WTC11 (cell line): ENCODE results near the gene HERC2. TPM values are rescaled to one million over a fixed set of nuclear protein-coding genes. Genes with fewer than 3 reads are reported as not detected.

Experiments
- ATAC-seq: fragments of 200-7000 bp; cut with Tn5 transposase; 2 replicates; pipeline ENCODE4 v1.10.0; 2021; ENCODE audit warnings: mild to moderate bottlenecking, moderate library complexity
- CTCF ChIA-PET: fragments of 300-600 bp; sonication (Branson Sonifier 250); formaldehyde crosslinking; loops from one replicate; lab custom pipeline; 2021; ENCODE audit warnings: antibody characterized with exemption; lab: Charles Lee
- POLR2A ChIA-PET: fragments of 350-600 bp; sonication (Branson Sonifier 250); formaldehyde crosslinking; loops from one replicate; lab custom pipeline; 2021; ENCODE audit warnings: antibody characterized with exemption; lab: Charles Lee
- DNase-seq: peaks from one replicate; pipeline ENCODE4 v3.0.0; 2021; ENCODE audit warnings: low spot score
- H3K27ac Mint-ChIP-seq: 2 replicates; pipeline ENCODE4 v1.8.0; 2021; ENCODE audit warnings: mixed read lengths
- H3K27me3 Mint-ChIP-seq: 2 replicates; pipeline ENCODE4 v1.8.0; 2021; ENCODE audit warnings: low read depth, mild to moderate bottlenecking, moderate library complexity, mixed read lengths
- H3K36me3 Mint-ChIP-seq: 2 replicates; pipeline ENCODE4 v1.8.0; 2021; ENCODE audit warnings: mixed read lengths
- H3K4me1 Mint-ChIP-seq: 2 replicates; pipeline ENCODE4 v1.8.0; 2022; ENCODE audit warnings: mixed read lengths
- H3K4me3 Mint-ChIP-seq: 2 replicates; pipeline ENCODE4 v1.8.0; 2021; ENCODE audit warnings: mild to moderate bottlenecking, moderate library complexity, mixed read lengths
- H3K9me3 Mint-ChIP-seq: 2 replicates; pipeline ENCODE4 v1.8.0; 2021; ENCODE audit warnings: mixed read lengths
- ETV6 ChIP-seq: sonication (generic); formaldehyde crosslinking; IDR thresholded peaks from 2 replicates; pipeline ENCODE4 v1.8.1; 2022; ENCODE audit warnings: mild to moderate bottlenecking, missing genetic modification reagents
- FOXJ3 ChIP-seq: sonication (generic); formaldehyde crosslinking; IDR thresholded peaks from 2 replicates; pipeline ENCODE4 v1.9.0; 2021; ENCODE audit warnings: missing genetic modification reagents, mild to moderate bottlenecking, borderline replicate concordance
- FOXP4 ChIP-seq: sonication (generic); formaldehyde crosslinking; IDR thresholded peaks from 2 replicates; pipeline ENCODE4 v1.8.0; 2022; ENCODE audit warnings: mild to moderate bottlenecking, missing genetic modification reagents
- GRHL2 ChIP-seq: fragments of 250-450 bp; sonication (Bioruptor Pico); IDR thresholded peaks from 2 replicates; pipeline ENCODE4 v1.8.0; 2022; ENCODE audit warnings: mild to moderate bottlenecking, moderate library complexity; ENCODE audit not compliant: insufficient replicate concordance, severe bottlenecking
- IRF2 ChIP-seq: sonication (generic); formaldehyde crosslinking; IDR thresholded peaks from 2 replicates; pipeline ENCODE4 v1.8.0; 2022; ENCODE audit warnings: low read depth, missing genetic modification reagents, borderline replicate concordance
- KAT7 ChIP-seq: sonication (generic); formaldehyde crosslinking; IDR thresholded peaks from 2 replicates; pipeline ENCODE4 v1.8.1; 2023; ENCODE audit warnings: missing genetic modification reagents, mild to moderate bottlenecking, borderline replicate concordance
- MXD4 ChIP-seq: fragments of 250-450 bp; sonication (Bioruptor Pico); IDR thresholded peaks from 2 replicates; pipeline ENCODE4 v1.8.0; 2021; ENCODE audit warnings: mild to moderate bottlenecking, moderate library complexity, borderline replicate concordance
- NFE2L1 ChIP-seq: sonication (generic); formaldehyde crosslinking; IDR thresholded peaks from 2 replicates; pipeline ENCODE4 v1.8.1; 2023; ENCODE audit warnings: missing genetic modification reagents
- NR2C2 ChIP-seq: sonication (generic); formaldehyde crosslinking; IDR thresholded peaks from 2 replicates; pipeline ENCODE4 v1.8.0; 2022; ENCODE audit warnings: mild to moderate bottlenecking, missing genetic modification reagents
- NR3C1 ChIP-seq: sonication (generic); formaldehyde crosslinking; conservative IDR thresholded peaks from 2 replicates; pipeline ENCODE4 v1.8.1; 2023; ENCODE audit warnings: low read depth, mild to moderate bottlenecking, missing genetic modification reagents
- OVOL2 ChIP-seq: fragments of 250-450 bp; sonication (Bioruptor Pico); IDR thresholded peaks from 2 replicates; pipeline ENCODE4 v1.9.0; 2021; ENCODE audit warnings: mild to moderate bottlenecking, borderline replicate concordance
- TCF7 ChIP-seq: sonication (generic); formaldehyde crosslinking; IDR thresholded peaks from 2 replicates; pipeline ENCODE4 v1.8.0; 2022; ENCODE audit warnings: mild to moderate bottlenecking, low read depth, missing genetic modification reagents, moderate library complexity
- TEAD1 ChIP-seq: sonication (generic); formaldehyde crosslinking; IDR thresholded peaks from 2 replicates; pipeline ENCODE4 v1.8.0; 2022; ENCODE audit warnings: mild to moderate bottlenecking, missing genetic modification reagents
- ZNF232 ChIP-seq: sonication (generic); formaldehyde crosslinking; IDR thresholded peaks from 2 replicates; pipeline ENCODE4 v1.8.0; 2022; ENCODE audit warnings: mild to moderate bottlenecking, missing genetic modification reagents
- ZNF281 ChIP-seq: sonication (generic); formaldehyde crosslinking; IDR thresholded peaks from 2 replicates; pipeline ENCODE4 v1.8.0; 2023; ENCODE audit warnings: mild to moderate bottlenecking, missing genetic modification reagents
- ZNF317 ChIP-seq: sonication (generic); formaldehyde crosslinking; IDR thresholded peaks from 2 replicates; pipeline ENCODE4 v1.8.1; 2023; ENCODE audit warnings: low read depth, mild to moderate bottlenecking, moderate library complexity, missing genetic modification reagents, borderline replicate concordance
- ZNF396 ChIP-seq: fragments of 250-450 bp; sonication (Bioruptor Pico); IDR thresholded peaks from 2 replicates; pipeline ENCODE4 v1.8.0; 2021; ENCODE audit warnings: mild to moderate bottlenecking, moderate library complexity, borderline replicate concordance
- ZNF512 ChIP-seq: sonication (generic); formaldehyde crosslinking; IDR thresholded peaks from 2 replicates; pipeline ENCODE4 v1.8.1; 2022; ENCODE audit warnings: missing genetic modification reagents, borderline replicate concordance
- total RNA-seq: library from RNA; stranded (reverse); gene quantifications from 3 replicates; pipeline ENCODE4 v1.2.3, GENCODE V29; 2021
- TF ChIP-seq, protein P1 (sequence below): sonication (generic); formaldehyde crosslinking; IDR thresholded peaks from 2 replicates; pipeline ENCODE4 v1.8.1; 2022; ENCODE audit warnings: low read depth, missing genetic modification reagents, borderline replicate concordance
- TF ChIP-seq, protein P2 (sequence below): fragments of 250-450 bp; sonication (Bioruptor Pico); IDR thresholded peaks from 2 replicates; pipeline ENCODE4 v2.1.2; 2022; ENCODE audit warnings: mild to moderate bottlenecking, moderate library complexity
- TF ChIP-seq, protein P3 (sequence below): sonication (generic); formaldehyde crosslinking; IDR thresholded peaks from 2 replicates; pipeline ENCODE4 v1.8.1; 2022; ENCODE audit warnings: low read depth, mild to moderate bottlenecking, moderate library complexity, missing genetic modification reagents, borderline replicate concordance
- TF ChIP-seq, protein P4 (sequence below): sonication (generic); formaldehyde crosslinking; IDR thresholded peaks from 2 replicates; pipeline ENCODE4 v1.8.1; 2023; ENCODE audit warnings: mild to moderate bottlenecking, missing genetic modification reagents, moderate library complexity

HERC2 gene
- total RNA-seq, 1 experiment from 2014 or later, result 81.5 TPM

GRCh38 chr15:28079313-28079969 is 242.5 kb downstream of the HERC2 start:
- ATAC-seq (no peak), DNase-seq (no peak)
- H3K4me3 Mint-ChIP-seq, result no peak overlapping the region
- H3K4me1 Mint-ChIP-seq, result peaks cover 6% of the 10 kb centered on the region; the same call in 1 of the 2 replicates
- H3K9me3 Mint-ChIP-seq, result peaks cover 4% of the 10 kb centered on the region; the same call in 1 of the 2 replicates
- H3K27ac Mint-ChIP-seq, result no peak overlapping the region
- no peaks in the 10 kb centered on the region for H3K36me3 Mint-ChIP-seq
- ChIA-PET POLR2A (no interaction called here), CTCF (interaction anchor here (0.9 to 1.3 kb wide), 3 partner anchors 58 to 720 kb away, joined by 3 to 5 read pairs (median 3); no protein-coding TSS in a partner anchor)
- TF ChIP-seq ETV6 (no peak), MXD4 (CRISPR knock-in tag) (no peak), TEAD1 (CRISPR knock-in tag) (no peak), ZNF512 (CRISPR knock-in tag) (no peak), FOXP4 (no peak), ZNF396 (CRISPR knock-in tag) (no peak), ZNF232 (CRISPR knock-in tag) (no peak), ZNF281 (CRISPR knock-in tag) (no peak), IRF2 (CRISPR knock-in tag) (no peak)
- TF ChIP-seq, protein P1, sequence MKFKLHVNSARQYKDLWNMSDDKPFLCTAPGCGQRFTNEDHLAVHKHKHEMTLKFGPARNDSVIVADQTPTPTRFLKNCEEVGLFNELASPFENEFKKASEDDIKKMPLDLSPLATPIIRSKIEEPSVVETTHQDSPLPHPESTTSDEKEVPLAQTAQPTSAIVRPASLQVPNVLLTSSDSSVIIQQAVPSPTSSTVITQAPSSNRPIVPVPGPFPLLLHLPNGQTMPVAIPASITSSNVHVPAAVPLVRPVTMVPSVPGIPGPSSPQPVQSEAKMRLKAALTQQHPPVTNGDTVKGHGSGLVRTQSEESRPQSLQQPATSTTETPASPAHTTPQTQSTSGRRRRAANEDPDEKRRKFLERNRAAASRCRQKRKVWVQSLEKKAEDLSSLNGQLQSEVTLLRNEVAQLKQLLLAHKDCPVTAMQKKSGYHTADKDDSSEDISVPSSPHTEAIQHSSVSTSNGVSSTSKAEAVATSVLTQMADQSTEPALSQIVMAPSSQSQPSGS (CRISPR knock-in tag), result no peak
- TF ChIP-seq, protein P2, sequence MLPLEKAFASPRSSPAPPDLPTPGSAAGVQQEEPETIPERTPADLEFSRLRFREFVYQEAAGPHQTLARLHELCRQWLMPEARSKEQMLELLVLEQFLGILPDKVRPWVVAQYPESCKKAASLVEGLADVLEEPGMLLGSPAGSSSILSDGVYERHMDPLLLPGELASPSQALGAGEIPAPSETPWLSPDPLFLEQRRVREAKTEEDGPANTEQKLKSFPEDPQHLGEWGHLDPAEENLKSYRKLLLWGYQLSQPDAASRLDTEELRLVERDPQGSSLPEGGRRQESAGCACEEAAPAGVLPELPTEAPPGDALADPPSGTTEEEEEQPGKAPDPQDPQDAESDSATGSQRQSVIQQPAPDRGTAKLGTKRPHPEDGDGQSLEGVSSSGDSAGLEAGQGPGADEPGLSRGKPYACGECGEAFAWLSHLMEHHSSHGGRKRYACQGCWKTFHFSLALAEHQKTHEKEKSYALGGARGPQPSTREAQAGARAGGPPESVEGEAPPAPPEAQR (CRISPR knock-in tag), result no peak
- no peaks in the 10 kb centered on the region for H3K27me3 Mint-ChIP-seq

DNA sequence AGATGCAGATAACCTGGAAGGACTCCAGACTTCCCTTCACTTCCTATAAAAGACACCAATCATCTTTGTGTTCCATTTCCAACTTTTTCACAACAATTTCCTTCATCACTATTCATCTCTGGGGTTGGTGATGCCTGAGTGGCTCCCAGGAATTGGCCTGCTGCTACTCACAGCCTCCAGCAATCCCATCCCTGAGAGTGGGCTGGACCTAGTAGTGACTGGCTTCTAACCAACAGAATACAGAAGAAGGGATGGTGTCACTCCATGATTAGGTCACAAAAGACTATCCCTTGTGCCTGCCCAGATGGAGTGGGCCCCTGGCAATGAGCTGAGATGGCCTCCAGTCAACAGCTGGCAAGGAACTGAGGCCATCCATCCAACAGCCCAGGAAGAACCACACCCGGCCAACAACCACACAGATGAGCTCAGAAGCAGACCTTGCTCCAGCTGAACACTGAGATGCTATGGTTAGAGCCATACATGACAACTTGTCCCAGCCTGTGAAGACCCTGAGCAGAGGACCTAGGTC is 243.7 kb downstream of the HERC2 start:
- ATAC-seq, result no peak
- ChIA-PET CTCF (no interaction called here), POLR2A (no interaction called here)
- peaks cover 6% of the 10 kb centered on the region; the same call in 1 of the 2 replicates for H3K4me1 Mint-ChIP-seq
- no peaks in the 10 kb centered on the region for H3K27me3 Mint-ChIP-seq
- peaks cover 8% of the 10 kb centered on the region for H3K9me3 Mint-ChIP-seq
- no peak overlapping the region for H3K4me3 Mint-ChIP-seq
- DNase-seq, result no peak
- H3K36me3 Mint-ChIP-seq, result no peaks in the 10 kb centered on the region
- no peak overlapping the region for H3K27ac Mint-ChIP-seq
- TF ChIP-seq, protein P3, sequence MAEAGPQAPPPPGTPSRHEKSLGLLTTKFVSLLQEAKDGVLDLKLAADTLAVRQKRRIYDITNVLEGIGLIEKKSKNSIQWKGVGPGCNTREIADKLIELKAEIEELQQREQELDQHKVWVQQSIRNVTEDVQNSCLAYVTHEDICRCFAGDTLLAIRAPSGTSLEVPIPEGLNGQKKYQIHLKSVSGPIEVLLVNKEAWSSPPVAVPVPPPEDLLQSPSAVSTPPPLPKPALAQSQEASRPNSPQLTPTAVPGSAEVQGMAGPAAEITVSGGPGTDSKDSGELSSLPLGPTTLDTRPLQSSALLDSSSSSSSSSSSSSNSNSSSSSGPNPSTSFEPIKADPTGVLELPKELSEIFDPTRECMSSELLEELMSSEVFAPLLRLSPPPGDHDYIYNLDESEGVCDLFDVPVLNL (CRISPR knock-in tag), result no peak
- TF ChIP-seq, protein P4, sequence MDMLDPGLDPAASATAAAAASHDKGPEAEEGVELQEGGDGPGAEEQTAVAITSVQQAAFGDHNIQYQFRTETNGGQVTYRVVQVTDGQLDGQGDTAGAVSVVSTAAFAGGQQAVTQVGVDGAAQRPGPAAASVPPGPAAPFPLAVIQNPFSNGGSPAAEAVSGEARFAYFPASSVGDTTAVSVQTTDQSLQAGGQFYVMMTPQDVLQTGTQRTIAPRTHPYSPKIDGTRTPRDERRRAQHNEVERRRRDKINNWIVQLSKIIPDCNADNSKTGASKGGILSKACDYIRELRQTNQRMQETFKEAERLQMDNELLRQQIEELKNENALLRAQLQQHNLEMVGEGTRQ, result no peak
- TF ChIP-seq FOXJ3 (CRISPR knock-in tag) (no peak), OVOL2 (CRISPR knock-in tag) (no peak), NR3C1 (CRISPR knock-in tag) (no peak), KAT7 (CRISPR knock-in tag) (no peak), ZNF317 (CRISPR knock-in tag) (no peak), MXD4 (CRISPR knock-in tag) (no peak), ETV6 (no peak), TCF7 (CRISPR knock-in tag) (no peak), GRHL2 (CRISPR knock-in tag) (no peak), NR2C2 (CRISPR knock-in tag) (no peak), NFE2L1 (no peak), ZNF232 (CRISPR knock-in tag) (no peak)
